Parathyroid adenoma (tissue), 2 donors: ENCODE results near the gene CAB39.
A peak's percentile ranks its signal among the peaks of the same experiment; 100 is the strongest.

ENCODE experiments used
- H2AFZ ChIP-seq: fragments of 300-600 bp; sonication (generic); one replicate; pipeline ENCODE4 v1.7.0; 2017; ENCODE audit warnings: antibody characterized with exemption, mild to moderate bottlenecking
- H3K27ac ChIP-seq: fragments of 300-600 bp; sonication (generic); one replicate; pipeline ENCODE4 v1.7.0; 2017
- H3K27me3 ChIP-seq: fragments of 300-600 bp; sonication (generic); one replicate; pipeline ENCODE4 v1.7.0; 2017; ENCODE audit warnings: low read length; ENCODE audit not compliant: control insufficient read depth, insufficient read depth
- H3K36me3 ChIP-seq: fragments of 300-600 bp; sonication (generic); one replicate; pipeline ENCODE4 v1.7.0; 2017; ENCODE audit warnings: low read length; ENCODE audit not compliant: control insufficient read depth, insufficient read depth
- H3K4me1 ChIP-seq: fragments of 300-600 bp; sonication (generic); one replicate; pipeline ENCODE4 v1.7.0; 2017; ENCODE audit warnings: control low read depth
- H3K4me2 ChIP-seq: fragments of 300-600 bp; sonication (generic); one replicate; pipeline ENCODE4 v1.7.0; 2017; ENCODE audit warnings: low read length
- H3K4me3 ChIP-seq: fragments of 300-600 bp; sonication (generic); one replicate; pipeline ENCODE4 v1.7.0; 2017; ENCODE audit warnings: low read depth, low read length
- H3K79me2 ChIP-seq: fragments of 300-600 bp; sonication (generic); one replicate; pipeline ENCODE4 v1.7.0; 2017; ENCODE audit warnings: control low read depth
- H3K9ac ChIP-seq: fragments of 300-600 bp; sonication (generic); one replicate; pipeline ENCODE4 v1.7.0; 2017; ENCODE audit warnings: mild to moderate bottlenecking
- H3K9me3 ChIP-seq: fragments of 300-600 bp; sonication (generic); one replicate; pipeline ENCODE4 v1.7.0; 2017; ENCODE audit warnings: low read length; ENCODE audit not compliant: control insufficient read depth
- TF ChIP-seq, protein P1 (sequence below): fragments of 300-600 bp; sonication (generic); IDR thresholded peaks from one replicate; pipeline ENCODE4 v1.7.0; 2017; ENCODE audit warnings: antibody characterized with exemption, mild to moderate bottlenecking
- donor health status: primary hyperparathyroidism.

The CAB39 gene

DNA sequence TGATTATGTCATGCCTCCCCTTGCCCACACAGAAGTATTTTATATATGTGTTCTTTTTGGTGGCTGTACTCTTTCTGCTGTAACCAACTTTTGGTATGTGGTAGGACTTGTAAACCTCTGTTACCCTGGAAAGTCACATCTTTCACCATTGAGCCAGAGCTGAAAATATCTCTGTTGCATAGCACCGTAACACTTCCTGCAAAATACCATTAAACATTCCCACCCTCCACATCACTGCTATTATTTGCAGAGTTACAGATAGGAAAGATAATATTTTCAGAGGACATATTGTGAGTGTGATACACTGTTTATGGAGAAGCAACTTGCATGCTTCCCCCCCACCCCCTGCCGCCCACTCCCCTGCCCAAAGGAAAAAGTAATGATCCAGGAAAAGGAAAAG lies 44.8 kb downstream of the CAB39 start:
- no peak overlapping the region for H2AFZ ChIP-seq

DNA sequence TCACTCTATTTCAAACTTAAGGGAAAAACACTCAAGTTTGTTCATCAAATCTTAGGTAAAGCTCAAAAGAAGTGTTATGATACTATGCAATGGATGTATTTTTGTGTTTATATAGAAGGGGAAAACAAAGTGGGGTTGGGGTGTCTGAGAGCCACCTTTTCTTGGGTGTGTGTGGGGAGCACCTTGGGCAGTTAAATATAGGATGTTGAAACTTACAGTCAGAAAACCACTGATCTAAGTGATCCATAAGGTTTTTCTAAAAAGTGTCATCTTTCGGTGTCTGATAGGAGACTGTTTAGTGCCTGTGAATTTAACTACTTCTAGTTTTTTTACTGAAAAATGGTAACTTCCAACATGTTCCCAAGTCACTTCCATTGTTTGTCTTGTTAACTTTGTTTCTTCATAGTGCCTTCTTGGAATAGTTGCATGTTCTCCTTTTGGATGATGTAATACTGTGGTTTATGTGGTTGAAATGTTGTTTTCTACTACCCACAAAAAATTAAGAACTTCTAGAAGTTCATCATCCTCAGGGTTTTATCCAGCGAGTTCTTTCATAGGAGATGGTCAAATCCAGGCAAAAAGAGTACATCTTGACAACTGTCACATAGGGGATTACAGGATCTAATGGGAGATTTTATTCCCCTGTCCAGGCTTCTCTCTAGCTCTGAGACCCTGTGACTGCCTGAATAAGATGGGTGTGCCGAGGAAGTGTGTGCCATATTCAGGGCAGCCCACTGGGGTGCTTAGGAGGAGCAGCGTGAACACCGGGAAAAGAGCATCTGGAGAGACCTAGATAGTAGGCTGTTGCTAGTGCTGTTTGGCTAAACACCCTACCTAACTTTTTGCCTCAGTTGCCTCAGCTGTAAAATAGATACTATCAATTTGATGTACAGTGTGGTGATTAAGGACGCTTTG lies 46.2 kb downstream of the CAB39 start:
- H3K36me3 ChIP-seq, result no peaks in the 10 kb centered on the region
- no peak overlapping the region for H3K4me3 ChIP-seq
- no peak overlapping the region for H3K27ac ChIP-seq
- no peak overlapping the region for H2AFZ ChIP-seq
- no peaks in the 10 kb centered on the region for H3K27me3 ChIP-seq
- no peak overlapping the region for H3K4me2 ChIP-seq
- H3K9me3 ChIP-seq, result no peaks in the 10 kb centered on the region
- H3K9ac ChIP-seq, result no peak overlapping the region
- H3K79me2 ChIP-seq, result peaks cover 11% of the 10 kb centered on the region
- H3K4me1 ChIP-seq, result peaks cover 9% of the 10 kb centered on the region
- TF ChIP-seq, protein P1, sequence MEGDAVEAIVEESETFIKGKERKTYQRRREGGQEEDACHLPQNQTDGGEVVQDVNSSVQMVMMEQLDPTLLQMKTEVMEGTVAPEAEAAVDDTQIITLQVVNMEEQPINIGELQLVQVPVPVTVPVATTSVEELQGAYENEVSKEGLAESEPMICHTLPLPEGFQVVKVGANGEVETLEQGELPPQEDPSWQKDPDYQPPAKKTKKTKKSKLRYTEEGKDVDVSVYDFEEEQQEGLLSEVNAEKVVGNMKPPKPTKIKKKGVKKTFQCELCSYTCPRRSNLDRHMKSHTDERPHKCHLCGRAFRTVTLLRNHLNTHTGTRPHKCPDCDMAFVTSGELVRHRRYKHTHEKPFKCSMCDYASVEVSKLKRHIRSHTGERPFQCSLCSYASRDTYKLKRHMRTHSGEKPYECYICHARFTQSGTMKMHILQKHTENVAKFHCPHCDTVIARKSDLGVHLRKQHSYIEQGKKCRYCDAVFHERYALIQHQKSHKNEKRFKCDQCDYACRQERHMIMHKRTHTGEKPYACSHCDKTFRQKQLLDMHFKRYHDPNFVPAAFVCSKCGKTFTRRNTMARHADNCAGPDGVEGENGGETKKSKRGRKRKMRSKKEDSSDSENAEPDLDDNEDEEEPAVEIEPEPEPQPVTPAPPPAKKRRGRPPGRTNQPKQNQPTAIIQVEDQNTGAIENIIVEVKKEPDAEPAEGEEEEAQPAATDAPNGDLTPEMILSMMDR, result no peak

More for the DNA sequence above, 44.8 kb downstream of the CAB39 start:
- H3K27ac ChIP-seq, result no peak overlapping the region
- peaks cover 14% of the 10 kb centered on the region for H3K79me2 ChIP-seq
- no peaks in the 10 kb centered on the region for H3K9me3 ChIP-seq
- peak overlapping the region; percentile 13 for H3K4me3 ChIP-seq
- no peaks in the 10 kb centered on the region for H3K27me3 ChIP-seq
- no peak overlapping the region for H3K9ac ChIP-seq
- no peaks in the 10 kb centered on the region for H3K36me3 ChIP-seq
- peak overlapping the region; percentile 10 for H3K4me2 ChIP-seq
- TF ChIP-seq, protein P1, result no peak
- peaks cover 9% of the 10 kb centered on the region for H3K4me1 ChIP-seq

DNA sequence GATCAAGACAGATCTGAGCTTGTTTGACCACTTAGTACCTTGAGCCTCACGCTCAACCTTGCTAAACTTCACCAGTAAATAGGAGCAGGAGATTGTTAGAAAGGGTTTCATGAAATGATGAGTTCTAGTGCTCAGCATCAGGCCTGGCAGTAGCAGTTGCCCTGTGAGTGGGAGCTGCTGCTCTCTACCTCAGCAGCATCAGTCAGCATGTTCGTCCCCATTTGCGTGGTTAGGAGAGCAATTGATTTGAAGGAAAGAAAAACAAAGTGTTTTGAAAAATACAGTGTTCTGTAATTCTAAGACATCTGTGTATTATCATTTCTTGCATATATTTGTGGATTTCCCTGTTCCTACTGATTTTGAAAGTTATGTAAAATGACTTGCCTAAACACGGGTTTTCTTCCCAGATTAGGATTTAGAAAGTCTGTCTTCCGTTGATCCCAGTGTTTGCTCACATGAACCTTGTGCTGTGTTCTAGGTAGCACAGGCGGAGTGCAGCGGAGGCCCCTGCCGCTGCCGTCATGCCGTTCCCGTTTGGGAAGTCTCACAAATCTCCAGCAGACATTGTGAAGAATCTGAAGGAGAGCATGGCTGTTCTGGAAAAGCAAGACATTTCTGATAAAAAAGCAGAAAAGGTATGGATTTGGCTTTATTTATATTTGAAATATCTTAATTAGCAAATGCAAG lies 47.0 kb downstream of the CAB39 start:
- no peak overlapping the region for H2AFZ ChIP-seq
- no peaks in the 10 kb centered on the region for H3K9me3 ChIP-seq
- no peaks in the 10 kb centered on the region for H3K27me3 ChIP-seq
- peak overlapping the region; percentile 20 for H3K4me2 ChIP-seq
- H3K4me1 ChIP-seq, result peaks cover 9% of the 10 kb centered on the region
- H3K79me2 ChIP-seq, result peaks cover 9% of the 10 kb centered on the region
- no peak overlapping the region for H3K27ac ChIP-seq
- H3K36me3 ChIP-seq, result no peaks in the 10 kb centered on the region
- H3K9ac ChIP-seq, result no peak overlapping the region
- no peak overlapping the region for H3K4me3 ChIP-seq
- TF ChIP-seq, protein P1, result no peak

- H3K4me3 ChIP-seq, result no peak overlapping the region
- no peak overlapping the region for H2AFZ ChIP-seq
- no peaks in the 10 kb centered on the region for H3K27me3 ChIP-seq
- H3K9ac ChIP-seq, result no peak overlapping the region
- no peak overlapping the region for H3K27ac ChIP-seq
- H3K4me2 ChIP-seq, result no peak overlapping the region
- H3K4me1 ChIP-seq, result peaks cover 9% of the 10 kb centered on the region
- no peaks in the 10 kb centered on the region for H3K36me3 ChIP-seq
- no peaks in the 10 kb centered on the region for H3K9me3 ChIP-seq
- peaks cover 12% of the 10 kb centered on the region for H3K79me2 ChIP-seq
- TF ChIP-seq, protein P1, result no peak
Observed at GRCh38 chr2:230761704-230762103, 49.1 kb downstream of the CAB39 start.
